PFSK-1 (cell line): ENCODE results near the gene CDC42EP3.

Source experiments
- FOXP2 ChIP-seq: optimal IDR thresholded peaks from 2 replicates; pipeline ENCODE3; 2011; ENCODE audit warnings: borderline replicate concordance, control low read depth, inconsistent platforms; ENCODE audit not compliant: insufficient read depth; ENCODE audit errors: extremely low read length, extremely low read depth
- POLR2AphosphoS5 ChIP-seq: IDR thresholded peaks from 2 replicates; pipeline ENCODE4 v1.6.1; 2012; ENCODE audit warnings: low read depth, mild to moderate bottlenecking, control low read depth, low read length, moderate library complexity
- SIN3A ChIP-seq: IDR thresholded peaks from 2 replicates; pipeline ENCODE4 v1.6.1; 2012; ENCODE audit warnings: mild to moderate bottlenecking, low read length, moderate library complexity, borderline replicate concordance; ENCODE audit not compliant: insufficient read depth
- TAF1 ChIP-seq: IDR thresholded peaks from 2 replicates; pipeline ENCODE4 v1.6.1; 2012; ENCODE audit warnings: low read length, control low read depth, borderline replicate concordance; ENCODE audit not compliant: insufficient read depth
- TF ChIP-seq, protein P1 (sequence below), 2 experiments: IDR thresholded peaks; 2 replicates each; pipeline versions ENCODE4 v1.6.1 to v1.8.0; 2011 to 2012; ENCODE audit warnings: low read depth in 2 of 2, low read length in 2 of 2, control low read depth in 1 of 2, inconsistent platforms in 1 of 2, mild to moderate bottlenecking in 1 of 2, moderate library complexity in 1 of 2; ENCODE audit not compliant: insufficient read depth in 1 of 2

CDC42EP3 gene

GRCh38 chr2:37645362-37645761 lies 26.1 kb downstream of the CDC42EP3 start:
- TF ChIP-seq, protein P1, sequence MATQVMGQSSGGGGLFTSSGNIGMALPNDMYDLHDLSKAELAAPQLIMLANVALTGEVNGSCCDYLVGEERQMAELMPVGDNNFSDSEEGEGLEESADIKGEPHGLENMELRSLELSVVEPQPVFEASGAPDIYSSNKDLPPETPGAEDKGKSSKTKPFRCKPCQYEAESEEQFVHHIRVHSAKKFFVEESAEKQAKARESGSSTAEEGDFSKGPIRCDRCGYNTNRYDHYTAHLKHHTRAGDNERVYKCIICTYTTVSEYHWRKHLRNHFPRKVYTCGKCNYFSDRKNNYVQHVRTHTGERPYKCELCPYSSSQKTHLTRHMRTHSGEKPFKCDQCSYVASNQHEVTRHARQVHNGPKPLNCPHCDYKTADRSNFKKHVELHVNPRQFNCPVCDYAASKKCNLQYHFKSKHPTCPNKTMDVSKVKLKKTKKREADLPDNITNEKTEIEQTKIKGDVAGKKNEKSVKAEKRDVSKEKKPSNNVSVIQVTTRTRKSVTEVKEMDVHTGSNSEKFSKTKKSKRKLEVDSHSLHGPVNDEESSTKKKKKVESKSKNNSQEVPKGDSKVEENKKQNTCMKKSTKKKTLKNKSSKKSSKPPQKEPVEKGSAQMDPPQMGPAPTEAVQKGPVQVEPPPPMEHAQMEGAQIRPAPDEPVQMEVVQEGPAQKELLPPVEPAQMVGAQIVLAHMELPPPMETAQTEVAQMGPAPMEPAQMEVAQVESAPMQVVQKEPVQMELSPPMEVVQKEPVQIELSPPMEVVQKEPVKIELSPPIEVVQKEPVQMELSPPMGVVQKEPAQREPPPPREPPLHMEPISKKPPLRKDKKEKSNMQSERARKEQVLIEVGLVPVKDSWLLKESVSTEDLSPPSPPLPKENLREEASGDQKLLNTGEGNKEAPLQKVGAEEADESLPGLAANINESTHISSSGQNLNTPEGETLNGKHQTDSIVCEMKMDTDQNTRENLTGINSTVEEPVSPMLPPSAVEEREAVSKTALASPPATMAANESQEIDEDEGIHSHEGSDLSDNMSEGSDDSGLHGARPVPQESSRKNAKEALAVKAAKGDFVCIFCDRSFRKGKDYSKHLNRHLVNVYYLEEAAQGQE (IDR thresholded peaks at IDR 0.05; ENCODE audit: insufficient read depth in 1 of 2, low read depth in 2 of 2, low read length in 2 of 2), result no peak
- TF ChIP-seq SIN3A (no peak), POLR2AphosphoS5 (no peak), FOXP2 (no peak), TAF1 (no peak)

DNA sequence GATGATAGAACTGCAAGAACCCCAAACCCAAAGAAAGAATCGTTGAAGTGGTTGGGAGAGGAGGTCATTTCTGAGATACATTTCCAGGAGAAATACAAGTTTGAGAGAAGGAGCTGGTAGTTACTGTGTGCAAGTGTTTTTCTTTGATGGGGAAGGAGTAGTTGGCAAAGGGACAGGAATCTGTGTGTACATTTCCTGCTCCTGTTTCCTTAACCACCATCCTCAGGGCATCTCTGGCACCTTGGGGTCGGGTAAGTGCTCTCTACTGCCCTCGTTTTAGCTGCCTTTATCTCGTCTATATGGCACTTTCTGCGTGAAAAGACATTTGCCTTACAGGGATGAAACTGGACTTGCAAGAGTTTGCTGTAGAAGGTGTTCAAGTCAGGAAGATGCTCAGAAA lies 27.3 kb downstream of the CDC42EP3 start:
- TF ChIP-seq FOXP2, result no peak
- TF ChIP-seq, protein P1 (IDR thresholded peaks at IDR 0.05; ENCODE audit: insufficient read depth in 1 of 2, low read depth in 2 of 2, low read length in 2 of 2), result no peak
- TF ChIP-seq POLR2AphosphoS5, result no peak
- TF ChIP-seq SIN3A, result no peak
- TF ChIP-seq TAF1, result no peak

- TF ChIP-seq POLR2AphosphoS5, result no peak
- TF ChIP-seq FOXP2, result no peak
- TF ChIP-seq SIN3A, result no peak
- TF ChIP-seq, protein P1 (IDR thresholded peaks at IDR 0.05; ENCODE audit: insufficient read depth in 1 of 2, low read depth in 2 of 2, low read length in 2 of 2), result no peak
Measured at GRCh38 chr2:37643730-37644078, 27.7 kb downstream of the CDC42EP3 start.

DNA sequence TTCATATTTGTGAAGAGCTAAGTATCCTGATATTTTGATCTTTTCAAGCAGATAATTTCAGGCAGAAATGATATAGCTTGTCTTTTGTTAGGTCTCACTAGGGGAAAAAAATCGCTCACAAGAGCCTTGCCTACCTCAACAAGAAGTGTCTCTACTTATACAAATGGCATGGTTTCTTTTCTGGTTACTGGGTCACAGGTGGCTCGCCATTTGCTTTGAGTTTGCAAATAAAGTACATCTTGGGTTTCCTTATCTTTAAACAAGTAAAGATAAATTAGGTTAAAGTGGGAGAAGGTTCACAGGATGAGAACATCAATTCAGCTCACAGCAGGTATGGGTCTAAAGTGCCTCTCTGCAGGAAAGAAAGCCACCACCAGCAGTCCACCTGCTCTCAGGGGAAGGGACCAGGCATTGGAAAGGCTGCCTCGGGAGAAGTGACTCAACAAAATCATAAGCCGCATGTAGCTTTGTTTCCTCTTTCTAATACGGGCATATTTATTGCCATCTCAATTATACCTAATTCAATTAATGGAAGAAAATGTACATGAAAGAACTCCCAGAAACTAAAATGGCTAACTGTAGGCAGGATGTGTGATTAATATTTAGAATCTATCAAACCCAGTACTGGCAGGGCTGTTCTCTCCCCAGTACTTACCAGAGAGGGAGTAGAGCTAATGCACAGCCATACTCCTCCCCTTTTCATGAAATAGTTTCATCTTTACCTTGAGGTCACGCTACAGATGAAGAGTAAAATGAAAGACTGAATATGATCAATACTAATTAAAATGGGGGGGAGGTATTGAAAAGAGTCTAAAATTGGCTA lies 28.3 kb downstream of the CDC42EP3 start:
- TF ChIP-seq, protein P1 (IDR thresholded peaks at IDR 0.05; ENCODE audit: insufficient read depth in 1 of 2, low read depth in 2 of 2, low read length in 2 of 2), result no peak
- TF ChIP-seq POLR2AphosphoS5 (no peak), FOXP2 (no peak), SIN3A (no peak), TAF1 (no peak)
